GM12891 (cell line): ENCODE data around the gene RBP2.
"Not testable (repeated sequence)": the region's sequence is repeated elsewhere in the genome, so short reads cannot be mapped to it uniquely, and the experiment has no call there.

ENCODE experiments used
- PAX5 ChIP-seq: IDR thresholded peaks from 2 replicates; pipeline ENCODE4 v1.6.1; 2011; ENCODE audit warnings: low read length, moderate library complexity, mild to moderate bottlenecking; ENCODE audit not compliant: insufficient read depth, severe bottlenecking
- POLR2A ChIP-seq: IDR thresholded peaks from 2 replicates; pipeline ENCODE4 v1.6.1; 2011; ENCODE audit warnings: low read depth, low read length, control low read depth
- POLR2AphosphoS5 ChIP-seq: IDR thresholded peaks from 2 replicates; pipeline ENCODE4 v1.6.1; 2011; ENCODE audit warnings: low read depth, low read length, control low read depth
- POU2F2 ChIP-seq: IDR thresholded peaks from 2 replicates; pipeline ENCODE4 v1.6.1; 2011; ENCODE audit warnings: low read depth, mild to moderate bottlenecking, control low read depth, low read length, moderate library complexity
- SPI1 ChIP-seq: IDR thresholded peaks from 2 replicates; pipeline ENCODE4 v1.6.1; 2011; ENCODE audit warnings: low read depth, low read length, control low read depth
- TAF1 ChIP-seq: IDR thresholded peaks from 2 replicates; pipeline ENCODE4 v1.6.1; 2011; ENCODE audit warnings: low read depth, low read length, control low read depth

DNA sequence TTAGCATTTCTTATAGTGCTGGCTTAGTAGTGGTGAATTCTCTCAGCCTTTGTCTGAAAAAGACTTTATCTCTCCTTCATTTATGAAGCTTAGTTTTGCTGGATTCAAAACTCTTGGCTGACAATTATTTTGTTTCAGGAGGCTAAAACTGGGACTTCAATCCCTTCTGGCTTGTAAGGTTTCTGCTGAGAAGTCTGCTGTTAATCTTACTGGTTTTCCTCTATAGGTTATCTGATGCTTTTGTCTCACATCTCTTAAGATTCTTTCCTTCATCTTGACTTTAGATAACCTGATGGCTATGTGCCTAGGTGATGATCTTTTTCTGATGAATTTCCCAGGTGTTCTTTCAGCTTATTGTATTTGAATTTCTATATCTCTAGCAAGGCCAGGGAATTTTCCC is 63.4 kb downstream of the RBP2 start:
- not testable (repeated sequence) for TF ChIP-seq POLR2A, SPI1, POLR2AphosphoS5, TAF1, POU2F2, PAX5
